DND-41 (cell line): ENCODE measurements around the gene CCNY.

ENCODE experiments used
- CTCF ChIP-seq: IDR thresholded peaks from 2 replicates; pipeline ENCODE4 v1.5.1; 2012; ENCODE audit warnings: borderline replicate concordance, low read length, moderate library complexity, mild to moderate bottlenecking; ENCODE audit not compliant: poor library complexity, severe bottlenecking; ENCODE audit errors: extremely low read depth
- EZH2 ChIP-seq: IDR thresholded peaks from 3 replicates; pipeline ENCODE4 v1.6.1; 2012; ENCODE audit warnings: borderline replicate concordance, low read depth, mild to moderate bottlenecking, moderate library complexity, low read length, inconsistent platforms; ENCODE audit not compliant: severe bottlenecking

GRCh38 chr10:35536789-35537188 is 200.5 kb downstream of the CCNY start:
- TF ChIP-seq CTCF (no peak), EZH2 (no peak)
